Ureter (tissue), 1 donor: ENCODE data around the gene ODR4. TPM values are rescaled to one million over a fixed set of nuclear protein-coding genes. Genes with fewer than 3 reads are reported as not detected.
"Not testable (repeated sequence)": the region's sequence is repeated elsewhere in the genome, so short reads cannot be mapped to it uniquely, and the experiment has no call there.

Source experiments
- DNase-seq: peaks from one replicate; pipeline ENCODE4 v3.0.0-alpha.2; 2020; ENCODE audit warnings: low spot score
- total RNA-seq: library from RNA; stranded (reverse); gene quantifications from one replicate; pipeline ENCODE4 v1.2.4, GENCODE V29; 2023
- donor health status: DM: yes; HTN: yes; CAD: no.

ODR4 gene
- total RNA-seq, result 28.2 TPM

GRCh38 chr1:186375152-186375928, at the start of gene ODR4, which contains the start of gene TPR:
Gene ODR4 (plus strand): TSS chr1:186375838. CDS start chr1:186379786, 3,948 bp downstream.
Gene TPR (minus strand): TSS chr1:186375253. CDS start chr1:186375028, 225 bp downstream.
- peak; percentile 98 for DNase-seq

- no peak for DNase-seq
Measured at GRCh38 chr1:186326009-186326408, 49.6 kb upstream of the ODR4 start.

GRCh38 chr1:186327331-186327730, 48.3 kb upstream of the ODR4 start:
- DNase-seq, result no peak

- DNase-seq, result no peak
Measured at GRCh38 chr1:186330758-186331157, 44.9 kb upstream of the ODR4 start.

GRCh38 chr1:186337554-186337953, 38.1 kb upstream of the ODR4 start:
- no peak for DNase-seq

- DNase-seq, result no peak
Measured at GRCh38 chr1:186340772-186341171, 34.9 kb upstream of the ODR4 start.

- not testable (repeated sequence) for DNase-seq
Measured at GRCh38 chr1:186347837-186348691, 27.6 kb upstream of the ODR4 start.

GRCh38 chr1:186374303-186375151, 1.1 kb upstream of the ODR4 start:
- DNase-seq, result peak; percentile 48

GRCh38 chr1:186375929-186376319, 286 bp downstream of the ODR4 start:
- no peak for DNase-seq

- DNase-seq, result no peak
Measured at GRCh38 chr1:186386725-186387383, 11.2 kb downstream of the ODR4 start.

GRCh38 chr1:186390925-186391324, 15.3 kb downstream of the ODR4 start:
- DNase-seq, result no peak

GRCh38 chr1:186391841-186392240, 16.2 kb downstream of the ODR4 start:
- no peak for DNase-seq

GRCh38 chr1:186392711-186393110, 17.1 kb downstream of the ODR4 start:
- DNase-seq, result not testable (repeated sequence)

- not testable (repeated sequence) for DNase-seq
Measured at GRCh38 chr1:186401446-186401845, 25.8 kb downstream of the ODR4 start.

GRCh38 chr1:186403632-186404031, 28.0 kb downstream of the ODR4 start:
- DNase-seq, result no peak

- no peak for DNase-seq
Measured at GRCh38 chr1:186404454-186405051, 28.9 kb downstream of the ODR4 start.

GRCh38 chr1:186409091-186409490, 33.5 kb downstream of the ODR4 start:
- DNase-seq, result no peak

- DNase-seq, result no peak
Measured at GRCh38 chr1:186413319-186413718, 37.7 kb downstream of the ODR4 start.

- no peak for DNase-seq
Measured at GRCh38 chr1:186418503-186418902, 42.9 kb downstream of the ODR4 start.

- no peak for DNase-seq
Measured at GRCh38 chr1:186420311-186420710, 44.7 kb downstream of the ODR4 start.

GRCh38 chr1:186420923-186421322, 45.3 kb downstream of the ODR4 start:
- no peak for DNase-seq
